ENCODE measurements around the gene NOS1AP.

The NOS1AP gene

GRCh38 chr1:162404550-162405160 is 335.2 kb downstream of the NOS1AP start:
- CTCF ChIA-PET, result no interaction called here
- TF ChIP-seq CTCF (IDR thresholded peaks at IDR 0.05; ENCODE audit: control extremely low read depth, extremely low read depth, low read depth, missing control alignments), result no peak
- no peak for DNase-seq (ENCODE audit: extremely low spot score)
- POLR2A ChIA-PET, result no interaction called here

- ChIA-PET CTCF (no interaction called here), POLR2A (no interaction called here)
- no peak for TF ChIP-seq CTCF (IDR thresholded peaks at IDR 0.05; ENCODE audit: control extremely low read depth, extremely low read depth, low read depth, missing control alignments)
- DNase-seq (ENCODE audit: extremely low spot score), result no peak
Measured at GRCh38 chr1:162405800-162406199, 336.3 kb downstream of the NOS1AP start.

- no peak for TF ChIP-seq CTCF (IDR thresholded peaks at IDR 0.05; ENCODE audit: control extremely low read depth, extremely low read depth, low read depth, missing control alignments)
- ChIA-PET CTCF (interaction anchor here (0.9 kb wide), 1 partner anchor 12 kb away, joined by 4 read pairs; no protein-coding TSS in a partner anchor), POLR2A (no interaction called here)
- DNase-seq (ENCODE audit: extremely low spot score), result no peak
Measured at GRCh38 chr1:162406811-162407210, 337.3 kb downstream of the NOS1AP start.

- ChIA-PET POLR2A (no interaction called here), CTCF (interaction anchor here (0.9 kb wide), 1 partner anchor 11 kb away, joined by 4 read pairs; no protein-coding TSS in a partner anchor)
- no peak for TF ChIP-seq CTCF (IDR thresholded peaks at IDR 0.05; ENCODE audit: control extremely low read depth, extremely low read depth, low read depth, missing control alignments)
- DNase-seq (ENCODE audit: extremely low spot score), result no peak
Measured at GRCh38 chr1:162407539-162407938, 338.0 kb downstream of the NOS1AP start.

- TF ChIP-seq CTCF (IDR thresholded peaks at IDR 0.05; ENCODE audit: control extremely low read depth, extremely low read depth, low read depth, missing control alignments), result no peak
Measured at GRCh38 chr1:162412002-162412401, 342.5 kb downstream of the NOS1AP start, which contains the start of gene SH2D1B. SH2D1B (minus strand) TSS chr1:162412136; CDS start chr1:162412016, 120 bp downstream.

GRCh38 chr1:162416215-162416614 is 346.7 kb downstream of the NOS1AP start:
- no peak for DNase-seq (ENCODE audit: extremely low spot score)
- CTCF ChIA-PET, result no interaction called here
- TF ChIP-seq CTCF (IDR thresholded peaks at IDR 0.05; ENCODE audit: control extremely low read depth, extremely low read depth, low read depth, missing control alignments), result no peak
- POLR2A ChIA-PET, result no interaction called here

More at GRCh38 chr1:162412002-162412401, 342.5 kb downstream of the NOS1AP start, which contains the start of gene SH2D1B:
- DNase-seq (ENCODE audit: extremely low spot score), result no peak
- CTCF ChIA-PET, result interaction anchor here (1.0 kb wide), 1 partner anchor 9 kb away, joined by 4 read pairs; no protein-coding TSS in a partner anchor
- POLR2A ChIA-PET, result no interaction called here
